Stimulated activated CD8-positive, alpha-beta memory T cell treated with anti-CD3 and anti-CD28 coated beads, Interleukin-7, amount 100 ng/mL, for 48 hours (primary cell): ENCODE data around the gene ZSCAN5B.
"Not testable (repeated sequence)": the region's sequence is repeated elsewhere in the genome, so short reads cannot be mapped to it uniquely, and the experiment has no call there.

Source experiments
- DNase-seq, 2 donors: peaks; one replicate each; pipeline ENCODE4 v3.0.0-alpha.2; 2020; ENCODE audit warnings: low read depth in 1 of 2; ENCODE audit errors: extremely low read depth in 1 of 2

The ZSCAN5B gene

DNA sequence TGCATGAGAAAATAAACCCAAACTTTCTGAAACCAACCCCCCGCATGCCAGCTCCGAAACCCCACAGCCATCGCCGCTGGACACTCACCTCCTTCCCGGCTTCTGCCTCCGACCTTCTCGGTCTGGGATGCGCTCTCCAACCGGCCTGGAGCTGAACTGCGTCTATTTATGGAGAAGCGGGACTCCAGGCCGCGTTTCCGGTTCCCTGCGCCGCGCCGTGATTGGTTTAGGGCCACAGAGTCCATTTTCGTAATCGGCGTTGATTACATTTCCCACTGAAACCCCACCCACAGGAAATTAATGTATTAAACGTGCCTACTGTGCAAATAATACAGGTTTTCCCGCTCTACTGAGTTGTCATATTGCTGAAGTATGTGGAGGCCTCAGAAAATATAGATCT is at the start of gene ZSCAN5B:
Gene ZSCAN5B (minus strand): TSS at position 138 of the 400 bp plus-strand sequence. CDS start 4,731 bp downstream, outside the sequence.
- DNase-seq, result not testable (repeated sequence)

GRCh38 chr19:56245764-56246163 is 48.2 kb upstream of the ZSCAN5B start:
- DNase-seq, result not testable (repeated sequence)

GRCh38 chr19:56245121-56245740 is 47.6 kb upstream of the ZSCAN5B start:
- DNase-seq, result no peak

DNA sequence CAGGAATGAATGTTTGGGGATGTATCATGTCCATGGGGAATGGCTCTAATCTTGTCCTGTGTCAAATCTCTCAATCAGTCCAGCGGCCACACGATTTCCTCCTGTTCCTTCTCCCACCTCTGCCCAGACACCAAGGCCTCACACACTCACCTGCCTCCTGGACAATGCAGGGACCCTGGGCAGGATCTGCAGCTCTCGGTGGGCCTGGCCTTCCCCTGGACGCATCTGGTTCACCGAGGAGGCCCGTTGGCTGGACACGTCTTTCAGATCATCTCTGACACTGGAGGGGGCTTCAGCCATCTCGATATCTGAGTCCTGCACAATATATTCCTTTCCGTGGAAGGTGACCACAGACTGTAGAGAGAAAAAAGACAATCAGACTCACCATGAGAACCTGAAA is 25.9 kb upstream of the ZSCAN5B start:
- no peak for DNase-seq

- DNase-seq, result no peak
Observed at GRCh38 chr19:56222901-56223300, 25.3 kb upstream of the ZSCAN5B start.

GRCh38 chr19:56221851-56222250 is 24.3 kb upstream of the ZSCAN5B start:
- DNase-seq, result no peak

DNA sequence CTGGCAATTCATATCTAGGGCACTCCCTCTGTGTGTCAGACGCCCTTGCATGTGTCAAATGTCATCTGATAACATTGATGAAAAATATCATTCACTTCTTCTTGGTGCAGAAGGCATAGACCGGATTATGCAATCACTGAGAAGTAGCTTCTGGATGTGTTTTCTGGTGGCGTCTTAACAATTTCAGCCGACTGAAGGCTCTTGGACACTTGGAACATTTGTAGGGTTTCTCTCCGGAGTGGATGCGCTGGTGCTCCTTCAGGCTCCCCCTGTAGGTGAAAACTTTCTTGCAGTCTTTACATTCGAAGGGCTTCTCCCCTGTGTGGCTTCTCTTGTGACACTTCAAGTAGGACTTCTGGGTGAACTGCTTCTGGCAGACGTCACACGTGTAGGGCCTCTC is 23.9 kb upstream of the ZSCAN5B start:
- DNase-seq, result not testable (repeated sequence)

DNA sequence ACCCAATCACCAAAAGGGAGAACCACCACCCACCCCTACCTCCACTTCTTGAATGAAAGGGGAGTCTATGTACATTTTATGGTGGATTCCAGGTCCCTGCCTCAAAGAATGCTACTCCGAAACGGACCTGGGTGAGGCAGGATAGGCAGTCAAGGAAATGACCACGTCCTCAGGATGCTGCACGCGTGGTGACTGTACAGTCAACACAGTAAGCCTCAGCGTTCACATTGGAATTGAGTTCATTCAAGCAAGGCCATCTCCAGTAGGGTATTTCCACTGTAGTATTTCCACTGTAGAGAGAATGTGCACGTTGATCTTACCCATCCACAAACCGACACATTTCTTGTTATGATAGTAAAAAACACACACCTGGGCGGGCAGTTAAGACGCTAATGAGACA is 21.4 kb upstream of the ZSCAN5B start:
- no peak for DNase-seq

DNA sequence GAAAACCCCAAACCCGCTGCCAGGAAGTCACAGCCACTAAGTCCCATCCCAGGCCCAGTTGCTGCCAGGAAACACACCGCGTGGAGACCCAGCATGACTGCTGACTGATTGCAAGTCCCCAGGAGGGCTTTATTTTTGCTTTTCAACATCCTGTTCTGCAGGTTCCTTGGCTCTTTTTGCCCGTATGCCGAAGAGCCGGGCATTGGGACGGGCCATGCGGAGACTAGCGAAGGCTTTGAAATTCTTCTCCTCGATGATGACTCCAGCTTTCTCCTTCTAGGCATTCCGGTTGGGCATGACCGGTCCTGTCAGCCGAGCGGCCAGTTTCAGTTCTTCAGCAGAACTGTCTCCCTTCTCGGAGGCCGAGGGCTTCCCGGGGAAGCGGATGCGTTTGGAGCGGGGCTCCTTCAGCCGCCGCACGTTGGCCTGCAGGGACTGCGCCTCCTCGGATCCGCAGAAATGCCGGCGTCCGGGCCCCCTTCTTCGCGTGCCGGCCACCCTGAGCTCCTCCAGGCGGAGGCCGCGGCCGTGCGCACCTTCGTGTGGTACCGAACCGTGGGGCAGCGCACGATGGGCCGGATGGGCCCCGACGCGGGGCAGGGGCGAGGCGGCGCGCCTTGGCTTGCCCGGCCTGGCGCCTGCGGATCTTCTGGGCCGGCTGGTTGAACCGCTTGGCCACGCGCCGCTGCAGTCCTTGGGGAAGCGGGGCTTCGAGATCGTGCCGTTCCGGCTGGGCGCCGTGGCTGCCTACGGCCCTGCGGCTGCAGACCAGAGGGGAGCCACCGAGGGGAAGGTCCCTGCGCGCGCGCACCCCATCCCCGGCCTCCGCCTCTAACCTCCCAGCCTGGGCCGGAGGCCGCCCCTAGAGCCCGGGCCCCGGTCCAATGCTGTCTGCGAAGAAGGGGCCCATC is 19.7 kb upstream of the ZSCAN5B start:
- no peak for DNase-seq

GRCh38 chr19:56211718-56212117 is 14.1 kb upstream of the ZSCAN5B start:
- DNase-seq, result no peak

DNA sequence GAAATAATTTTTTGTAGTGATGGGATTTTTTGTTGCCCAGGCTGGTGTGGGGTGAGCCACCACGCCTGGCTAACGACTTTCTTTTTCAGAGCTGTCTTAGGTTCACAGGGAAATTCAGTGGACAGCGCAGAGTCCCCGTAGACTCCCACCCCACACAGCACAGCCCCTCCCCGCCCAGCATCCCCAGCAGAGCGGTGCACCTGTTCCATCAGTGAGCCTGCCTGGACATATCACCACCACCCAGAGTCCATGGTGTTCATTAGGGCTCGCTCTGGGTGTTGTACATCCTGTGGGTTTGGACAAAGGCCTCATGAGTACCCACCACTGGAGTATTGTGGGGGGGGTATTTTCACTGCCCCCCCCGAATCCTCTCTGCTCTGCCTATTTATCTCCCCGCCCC is 12.5 kb upstream of the ZSCAN5B start:
- not testable (repeated sequence) for DNase-seq

DNA sequence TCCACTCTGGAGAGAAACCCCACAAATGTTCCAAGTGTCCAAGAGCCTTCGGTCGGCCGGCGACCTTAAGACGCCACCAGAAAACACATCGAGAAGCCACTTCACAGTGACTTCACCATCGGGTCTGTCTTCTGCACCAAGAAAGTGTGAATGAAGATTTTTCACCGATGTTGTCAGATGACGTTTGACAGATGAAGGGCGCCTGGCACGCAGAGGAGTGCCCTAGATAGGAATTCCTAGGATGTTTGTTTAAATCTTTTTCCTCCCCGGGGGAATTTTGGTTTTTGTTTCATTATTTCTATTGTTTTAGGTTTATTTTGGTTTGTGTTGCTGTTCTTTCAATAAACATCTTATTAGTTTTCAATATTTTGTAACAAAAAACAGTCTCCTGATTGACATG is 11.5 kb upstream of the ZSCAN5B start:
- DNase-seq, result no peak

DNA sequence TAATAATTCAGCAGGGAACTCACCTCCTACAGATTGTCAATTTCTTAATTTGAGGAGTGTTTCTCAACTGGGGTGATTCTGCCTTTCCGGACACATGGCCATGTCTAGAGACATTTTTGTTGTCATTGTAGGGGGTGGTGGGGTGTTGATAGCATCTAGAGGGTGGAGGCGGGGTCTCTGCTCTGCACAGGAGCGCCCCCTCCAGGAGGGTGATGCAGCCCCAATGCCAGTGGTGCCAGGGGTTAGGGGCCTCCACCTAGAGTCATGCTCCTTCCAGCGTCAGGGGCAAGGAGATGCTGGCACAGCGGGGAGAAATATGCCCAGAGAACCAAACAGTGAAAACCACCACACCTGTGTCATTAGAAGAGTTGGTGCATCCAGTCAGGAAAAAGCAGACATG is 10.0 kb upstream of the ZSCAN5B start:
- not testable (repeated sequence) for DNase-seq

- no peak for DNase-seq
Observed at GRCh38 chr19:56201973-56202372, 4.4 kb upstream of the ZSCAN5B start, which contains the start of gene ZSCAN5C. TSS of gene ZSCAN5C (plus strand) at chr19:56202273. CDS start at chr19:56205914, 3,641 bp downstream.

DNA sequence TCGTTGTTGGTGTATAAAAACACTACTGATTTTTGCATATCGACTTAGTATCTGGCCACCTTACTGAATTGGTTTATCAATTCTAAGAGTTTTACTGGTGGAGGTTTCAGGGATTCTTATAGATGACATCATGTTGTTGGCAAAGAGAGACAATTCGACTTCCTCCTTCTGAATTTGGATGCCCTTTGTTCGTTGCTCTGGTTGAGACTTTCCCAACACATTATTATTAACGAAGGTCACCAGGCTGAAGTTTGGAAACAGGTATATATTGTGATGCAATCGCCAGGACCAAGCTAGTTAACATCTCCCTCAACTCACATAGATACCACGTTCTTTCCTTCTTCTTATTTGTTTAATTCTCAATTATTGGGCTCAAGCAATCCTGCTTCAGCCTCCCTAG is 2.1 kb upstream of the ZSCAN5B start:
- DNase-seq, result no peak

DNA sequence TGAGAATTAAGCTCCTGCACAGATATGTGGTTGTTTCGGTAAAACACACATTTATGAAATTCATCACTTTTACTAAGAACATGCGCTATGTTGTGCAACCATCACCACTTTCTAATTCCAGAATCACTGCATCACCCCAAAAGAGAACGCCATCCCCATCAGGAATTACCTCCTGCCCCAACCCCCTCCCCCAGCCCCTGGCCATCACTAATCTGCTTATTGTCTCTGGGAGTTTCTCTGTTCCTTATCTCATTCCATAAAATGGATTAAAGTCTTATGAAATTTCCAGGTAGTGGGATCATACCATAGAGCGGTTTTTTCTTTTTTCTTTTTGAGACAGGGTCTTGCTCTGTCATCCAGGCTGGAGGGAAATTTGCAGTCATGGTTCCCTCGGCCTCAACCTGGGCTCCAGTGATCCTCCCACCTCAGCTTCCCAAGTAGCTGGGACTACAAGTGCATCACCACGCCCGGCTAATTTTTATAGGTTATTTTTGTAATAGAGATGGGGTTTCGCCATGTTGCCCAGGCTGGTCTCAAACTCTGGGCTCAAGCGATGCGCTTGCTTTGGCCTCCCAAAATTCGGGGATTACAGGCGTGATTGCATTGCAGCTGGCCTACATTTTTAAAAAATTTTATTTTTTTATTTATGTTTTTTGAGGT is 3.5 kb downstream of the ZSCAN5B start:
- no peak for DNase-seq

DNA sequence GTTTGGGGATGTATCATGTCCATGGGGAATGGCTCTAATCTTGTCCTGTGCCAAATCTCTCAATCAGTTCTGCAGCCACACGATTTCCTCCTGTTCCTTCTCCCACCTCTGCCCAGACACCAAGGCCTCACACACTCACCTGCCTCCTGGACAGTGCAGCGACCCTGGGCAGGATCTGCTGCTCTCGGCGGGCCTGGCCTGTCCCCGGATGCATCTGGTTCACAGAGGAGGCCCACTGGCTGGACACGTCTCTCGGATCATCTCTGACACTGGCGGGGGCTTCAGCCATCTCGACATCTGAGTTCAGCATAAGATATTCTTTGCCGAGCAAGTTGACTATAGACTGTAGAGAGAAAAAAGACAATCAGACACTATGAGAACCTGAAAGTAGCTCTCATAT is 5.9 kb downstream of the ZSCAN5B start:
- no peak for DNase-seq

- DNase-seq, result no peak
Observed at GRCh38 chr19:56191115-56191514, 6.5 kb downstream of the ZSCAN5B start.

GRCh38 chr19:56189785-56190184 is 7.8 kb downstream of the ZSCAN5B start:
- no peak for DNase-seq

DNA sequence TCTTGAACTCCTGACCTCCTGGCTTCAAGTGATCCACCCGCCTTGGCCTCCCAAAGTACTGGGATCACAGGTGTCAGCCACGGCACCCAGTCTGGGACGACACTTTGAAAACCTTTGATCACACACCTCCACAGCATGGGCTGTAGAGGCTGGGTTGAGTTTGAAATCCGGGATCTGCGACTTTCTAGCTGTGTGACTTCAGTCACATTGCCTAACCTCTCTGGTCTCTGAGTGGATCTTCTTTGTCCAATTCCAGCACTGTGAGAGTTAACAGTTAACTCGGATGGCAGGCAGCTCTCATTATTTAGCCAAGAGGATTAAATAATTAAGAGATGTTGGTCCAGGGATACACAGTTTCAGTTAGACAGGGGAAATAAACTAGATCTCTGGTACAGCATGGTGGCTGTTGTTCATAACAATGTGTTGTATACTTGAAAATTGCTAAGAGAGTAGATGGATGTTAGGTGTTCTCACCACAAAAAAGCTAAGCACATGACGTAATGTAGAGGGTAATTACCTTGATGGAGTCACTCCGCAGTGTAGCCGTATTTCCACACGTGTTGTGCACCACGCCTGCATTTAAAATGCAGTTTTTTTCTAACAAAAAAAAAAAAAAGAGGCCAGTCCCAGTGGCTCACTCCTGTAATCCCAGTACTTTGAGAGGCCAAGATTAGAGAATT is 19.9 kb downstream of the ZSCAN5B start:
- no peak for DNase-seq

GRCh38 chr19:56176881-56177280 is 20.7 kb downstream of the ZSCAN5B start:
- no peak for DNase-seq
